ENCODE results near the gene APH1B.
"Not testable (repeated sequence)": the region's sequence is repeated elsewhere in the genome, so short reads cannot be mapped to it uniquely, and the experiment has no call there.

The APH1B gene

DNA sequence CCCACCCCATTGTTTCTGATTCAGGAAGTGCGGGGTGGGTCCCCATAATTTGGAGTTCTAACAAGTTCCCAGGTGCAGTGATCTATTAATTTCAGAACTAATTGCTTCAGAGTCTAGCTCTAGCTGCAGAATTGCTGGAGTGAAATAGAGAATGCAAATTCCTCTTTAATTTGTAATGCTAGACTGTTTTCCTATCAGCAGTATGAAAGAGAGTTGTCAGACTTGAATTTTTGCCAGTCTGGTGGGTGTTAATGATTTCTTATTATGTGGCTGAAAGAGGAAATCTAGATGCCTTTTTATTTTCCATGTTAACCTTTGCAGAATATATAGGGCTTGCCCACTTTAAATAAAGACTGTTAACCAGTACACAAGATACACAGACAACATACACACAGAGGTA lies 23.7 kb downstream of the APH1B start:
- DNase-seq = no peak

DNA sequence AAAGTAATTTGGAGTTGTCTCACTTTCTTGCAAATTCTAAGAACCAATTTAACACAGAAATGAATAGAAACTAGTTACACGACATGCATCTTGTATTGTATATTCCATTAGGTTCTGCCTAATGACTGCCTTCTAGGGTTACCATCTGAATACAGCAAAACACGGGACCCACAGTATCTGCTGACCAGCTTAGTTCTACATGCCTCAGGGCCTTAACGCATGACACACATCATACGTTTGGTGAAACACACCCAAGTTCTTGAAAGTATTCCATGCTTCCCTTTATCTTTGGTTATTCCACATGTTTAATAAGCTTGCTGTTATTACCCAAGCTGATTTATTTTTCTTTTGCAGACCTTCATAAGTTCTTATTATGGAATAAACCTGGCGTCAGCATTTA lies 27.9 kb downstream of the APH1B start:
- DNase-seq = no peak

DNA sequence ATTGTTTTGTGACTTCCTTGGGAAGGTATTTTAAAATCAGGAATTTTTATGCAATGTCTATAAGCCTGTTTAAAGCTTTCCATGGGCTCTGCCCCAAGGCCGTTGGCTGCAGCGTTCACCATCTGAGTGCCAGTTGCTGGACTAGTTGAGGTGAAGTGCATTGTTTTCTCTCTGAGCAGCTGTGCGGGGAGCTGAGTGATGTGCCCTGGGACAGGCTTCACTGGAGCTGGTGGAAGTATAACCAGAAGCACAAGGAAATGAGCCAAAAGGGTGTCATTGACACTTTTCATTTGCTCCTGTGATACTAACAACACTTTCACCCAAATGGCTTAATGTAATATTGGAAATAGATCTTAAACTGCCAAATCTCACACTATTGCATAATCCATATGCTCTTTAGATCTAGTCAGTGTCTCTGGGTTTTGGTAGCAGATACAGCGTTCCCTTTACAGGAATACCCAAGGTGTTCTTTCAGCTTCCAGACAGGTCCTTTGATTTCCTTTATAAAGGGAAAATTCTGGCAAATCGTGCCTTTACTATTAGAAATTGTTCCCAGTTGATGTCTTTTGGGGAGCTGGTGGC lies 29.2 kb downstream of the APH1B start:
- DNase-seq = no peak

DNA sequence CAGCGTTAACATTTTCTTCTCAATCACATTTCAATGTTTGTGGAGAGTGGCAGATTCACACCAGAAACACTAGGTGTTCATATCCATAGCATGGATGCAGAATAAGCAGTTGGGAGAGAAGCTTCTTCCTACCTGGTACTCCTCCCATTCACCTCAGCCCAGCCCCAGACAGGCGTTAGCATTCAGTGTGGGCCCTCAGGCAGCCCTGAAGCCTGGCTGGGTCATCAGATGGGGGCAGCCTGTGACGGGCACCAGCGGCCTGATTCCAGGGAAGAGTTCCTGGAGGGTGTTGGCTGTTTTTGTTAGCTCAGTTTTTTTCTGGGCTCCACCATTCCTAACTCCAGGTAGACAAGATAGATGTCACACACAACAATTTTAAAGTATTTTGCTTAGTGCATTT lies 31.1 kb downstream of the APH1B start:
- DNase-seq = no peak

DNA sequence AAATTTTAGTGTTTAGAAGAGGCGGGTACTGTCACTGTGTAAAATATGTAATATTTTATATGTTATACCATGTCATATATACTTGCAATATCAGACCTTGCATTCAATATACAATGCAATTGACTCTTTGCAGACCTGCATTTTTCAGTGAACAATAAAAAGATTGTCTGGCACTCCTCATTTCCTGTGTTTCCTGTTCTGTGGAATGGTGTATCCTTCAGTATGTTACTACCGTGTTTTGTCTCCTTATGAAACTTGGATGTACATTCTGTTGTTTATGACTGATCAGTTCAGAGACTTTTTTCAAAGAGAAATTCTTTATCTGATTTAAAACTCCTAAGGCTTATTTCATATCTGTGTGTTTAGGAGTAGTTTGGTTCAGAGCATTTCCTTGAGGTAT lies 31.5 kb downstream of the APH1B start:
- DNase-seq = no peak

DNA sequence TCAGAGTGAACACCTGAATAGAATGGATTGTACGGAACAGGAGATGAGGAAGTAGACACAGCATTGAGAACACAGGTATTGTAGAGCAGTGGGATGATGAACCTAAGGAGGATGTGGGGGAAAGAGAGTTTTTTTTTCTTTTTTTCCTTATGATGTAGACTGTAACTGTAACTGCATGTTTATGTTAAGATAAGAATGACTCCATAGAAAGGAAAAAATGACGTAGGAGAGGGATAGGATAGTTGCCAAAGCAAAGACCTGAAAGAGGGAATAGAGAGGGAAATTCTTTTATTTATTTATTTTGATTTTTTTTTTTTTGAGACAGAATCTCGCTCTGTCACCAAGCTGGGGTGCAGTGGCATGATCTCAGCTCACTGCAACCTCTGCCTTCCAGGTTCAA lies 33.2 kb downstream of the APH1B start:
- DNase-seq = no peak

DNA sequence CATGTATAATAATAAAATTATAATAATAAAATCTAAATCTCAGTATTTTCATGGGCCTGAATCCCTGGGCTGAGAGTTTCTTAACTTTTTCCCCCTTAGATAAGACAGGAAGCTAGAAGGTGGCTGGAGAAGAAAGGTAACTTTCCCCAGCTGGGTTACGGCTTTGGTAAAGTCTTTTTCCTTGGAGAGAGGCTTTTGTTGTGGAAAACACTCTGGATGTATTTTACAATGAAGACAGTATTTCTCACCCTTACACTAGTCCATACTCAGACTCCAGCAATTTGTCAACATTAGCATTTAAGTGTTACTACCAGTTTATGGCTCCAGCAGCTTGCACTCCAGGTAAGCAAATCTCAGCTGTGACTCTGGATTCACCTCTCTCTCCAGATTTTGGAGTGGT lies 34.9 kb downstream of the APH1B start:
- DNase-seq = no peak

DNA sequence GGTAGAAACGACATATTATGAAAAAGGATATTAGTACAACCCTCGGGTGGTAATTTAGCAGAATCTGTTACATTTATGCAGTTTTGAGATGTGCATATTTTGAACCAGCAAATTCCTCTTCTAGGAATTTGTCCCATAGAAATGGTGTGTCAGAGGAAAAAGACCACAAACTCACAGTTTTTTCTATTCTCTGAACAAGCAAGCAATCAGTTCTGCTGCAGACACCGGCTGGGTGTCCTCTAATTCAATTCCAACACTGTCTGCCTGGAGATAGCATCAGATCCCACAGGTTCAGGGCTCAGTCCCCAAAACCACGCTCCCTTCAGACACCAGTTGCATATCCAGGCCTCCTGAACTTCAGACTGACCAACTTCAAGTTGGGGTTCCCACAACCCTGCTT lies 36.4 kb downstream of the APH1B start:
- no peak for DNase-seq

DNA sequence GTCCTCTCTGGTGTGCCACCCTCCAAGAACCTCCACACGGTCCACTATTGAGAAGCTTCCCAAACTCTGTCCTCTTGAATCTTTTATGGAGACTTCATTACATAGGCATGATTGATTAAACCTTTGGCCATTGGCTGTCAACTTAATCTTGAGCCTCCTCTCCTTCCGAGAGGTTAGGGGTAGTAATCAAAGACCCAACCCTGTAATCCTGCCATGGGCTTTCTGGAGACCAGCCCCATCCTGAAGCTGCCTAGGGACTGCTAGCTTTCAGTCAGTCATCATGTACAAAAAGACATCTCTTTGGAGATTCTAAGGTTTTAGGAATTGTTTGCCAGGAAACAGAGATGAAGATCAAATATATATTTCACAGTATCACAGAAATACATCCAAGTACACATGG lies 37.0 kb downstream of the APH1B start:
- DNase-seq = no peak

DNA sequence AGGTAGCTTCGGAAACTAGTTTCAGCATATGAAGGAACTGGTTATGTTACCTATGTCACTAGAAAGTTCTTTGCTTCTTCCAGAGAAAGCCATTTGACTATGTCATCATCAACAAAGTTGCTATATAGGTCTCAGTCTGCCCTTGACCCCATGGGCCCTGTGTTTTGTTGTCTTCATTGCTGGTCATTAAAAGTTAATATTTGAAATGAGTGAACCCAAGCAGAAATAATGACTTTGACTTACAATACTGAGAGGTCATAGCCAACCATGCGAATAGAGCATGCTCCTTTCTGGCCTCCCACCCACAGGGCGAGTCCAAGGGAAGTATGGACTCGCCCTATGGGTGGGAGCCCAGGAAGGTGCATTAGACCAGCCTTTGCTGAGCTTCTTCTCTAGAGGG lies 40.9 kb downstream of the APH1B start:
- DNase-seq = no peak

DNA sequence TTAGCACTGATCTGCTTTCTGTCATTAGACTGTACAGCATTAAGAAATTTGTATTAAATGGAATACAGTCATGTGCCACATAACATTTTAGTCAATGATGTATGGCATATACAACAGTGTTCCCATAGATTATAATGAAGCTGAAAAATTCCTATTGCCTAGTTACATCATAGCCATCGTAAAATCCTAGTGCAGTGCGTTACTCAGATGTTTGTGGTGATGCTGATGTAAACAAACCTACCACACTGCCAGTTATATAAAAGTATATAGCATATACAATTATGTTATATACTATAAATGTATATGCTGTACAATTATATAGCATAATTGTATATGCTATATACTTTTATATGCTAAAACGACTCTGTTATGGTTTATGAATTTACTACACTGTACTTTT lies 41.7 kb downstream of the APH1B start:
- DNase-seq = no peak

DNA sequence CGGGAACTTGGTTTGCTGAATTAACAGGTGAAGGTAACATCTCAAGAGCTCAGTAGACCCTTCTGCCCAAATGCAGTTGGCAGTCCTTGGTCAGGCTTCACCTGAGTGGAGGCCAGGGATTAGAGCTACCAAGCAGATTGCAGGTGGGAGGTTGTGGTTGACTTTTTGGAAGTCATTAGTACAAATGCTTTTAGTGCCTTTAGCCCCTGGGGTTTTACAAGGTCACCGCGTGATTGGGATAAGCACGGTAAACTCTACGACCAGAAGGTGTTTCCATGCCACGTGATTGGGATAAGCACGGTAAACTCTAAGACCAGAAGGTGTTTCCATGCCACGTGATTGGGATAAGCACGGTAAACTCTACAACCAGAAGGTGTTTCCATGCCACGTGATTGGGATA lies 43.0 kb downstream of the APH1B start:
- not testable (repeated sequence) for DNase-seq

DNA sequence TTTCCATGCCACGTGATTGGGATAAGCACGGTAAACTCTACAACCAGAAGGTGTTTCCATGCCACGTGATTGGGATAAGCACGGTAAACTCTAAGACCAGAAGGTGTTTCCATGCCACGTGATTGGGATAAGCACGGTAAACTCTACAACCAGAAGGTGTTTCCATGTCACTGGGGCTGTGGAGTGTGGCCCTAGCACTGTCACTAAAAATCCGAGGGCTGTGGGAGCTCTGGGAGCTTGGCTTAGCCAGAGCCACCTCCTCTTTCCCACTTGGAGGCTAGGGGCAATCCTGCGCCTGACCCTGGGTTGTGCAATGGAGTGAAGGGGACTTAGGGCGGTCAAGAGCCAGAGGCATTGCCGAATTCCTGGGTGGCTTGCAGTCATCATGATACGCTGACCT lies 43.6 kb downstream of the APH1B start:
- DNase-seq = not testable (repeated sequence)

DNA sequence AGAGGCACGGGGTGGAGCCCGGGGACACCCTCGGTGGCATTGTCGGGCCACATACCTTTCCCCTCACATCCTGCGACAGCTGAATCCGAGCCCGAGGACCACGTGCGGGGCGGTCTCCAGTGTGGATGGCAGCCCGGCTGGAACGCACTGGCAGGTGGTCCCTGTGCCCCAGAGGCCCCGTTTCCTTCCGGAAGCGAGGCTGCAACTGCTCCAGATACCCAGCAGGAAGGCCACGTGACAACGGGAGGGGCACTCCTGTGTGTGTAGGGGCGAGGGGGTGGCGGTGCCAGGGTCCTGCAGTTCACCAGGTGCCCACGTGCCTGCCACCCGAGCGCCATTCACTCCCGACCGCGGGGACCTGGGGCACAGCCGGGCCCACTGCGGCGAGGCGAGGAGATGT lies 44.1 kb downstream of the APH1B start:
- no peak for DNase-seq

DNA sequence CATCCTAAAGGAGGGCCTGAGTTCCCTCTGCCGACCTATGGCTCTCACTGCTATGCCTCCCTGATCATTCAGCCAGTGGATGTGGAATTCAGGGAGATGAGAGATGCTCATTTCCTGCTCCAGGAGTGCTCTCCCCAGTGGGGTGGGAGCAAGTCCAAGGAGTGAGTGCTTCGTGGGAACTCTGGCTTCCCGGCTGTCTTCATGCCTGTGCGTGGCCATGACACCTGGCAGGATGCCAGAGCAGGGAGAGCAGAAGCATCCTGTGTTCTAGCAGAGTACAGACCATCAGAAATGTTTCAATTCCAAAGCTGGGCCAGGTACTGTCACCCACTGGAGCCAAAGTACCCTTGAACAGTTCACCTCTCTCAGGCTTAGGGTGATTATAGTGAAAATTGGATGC lies 45.1 kb downstream of the APH1B start:
- no peak for DNase-seq

DNA sequence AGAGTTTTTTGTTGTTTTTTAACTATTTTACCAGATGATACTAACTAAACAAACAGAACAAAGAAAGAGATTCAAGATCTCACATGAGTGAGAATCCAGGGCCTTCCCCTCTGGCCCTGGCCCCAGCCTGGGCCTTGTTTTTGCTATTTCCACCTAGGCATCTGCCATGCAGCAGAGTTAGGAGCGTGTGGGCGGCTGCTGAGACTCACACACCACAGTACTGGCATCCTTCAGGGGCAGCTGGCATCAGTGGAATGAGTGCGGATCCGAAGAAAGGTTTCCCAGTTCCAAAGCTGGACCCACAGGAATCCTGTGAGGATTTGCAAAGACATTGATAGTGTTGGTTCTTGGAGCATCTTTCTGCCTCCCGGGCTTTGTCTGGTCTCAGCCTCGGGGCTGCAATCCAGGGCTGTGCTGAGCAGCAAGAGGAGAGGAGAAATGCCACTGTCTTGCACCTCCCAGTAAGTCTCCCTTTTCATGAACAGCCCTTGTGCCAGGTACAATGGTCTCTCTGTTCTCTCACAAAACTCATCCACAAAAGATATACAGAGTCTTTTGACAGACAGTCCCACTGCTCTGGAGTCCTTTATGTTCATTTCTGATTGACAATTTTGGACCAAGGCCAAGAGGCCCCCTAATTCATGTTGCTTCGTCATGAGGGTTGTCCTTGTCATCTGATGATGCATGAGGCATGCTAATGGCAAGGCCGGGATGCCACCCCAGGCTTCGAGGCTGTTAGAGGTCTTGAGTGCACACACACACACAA lies 46.6 kb downstream of the APH1B start:
- DNase-seq = no peak

DNA sequence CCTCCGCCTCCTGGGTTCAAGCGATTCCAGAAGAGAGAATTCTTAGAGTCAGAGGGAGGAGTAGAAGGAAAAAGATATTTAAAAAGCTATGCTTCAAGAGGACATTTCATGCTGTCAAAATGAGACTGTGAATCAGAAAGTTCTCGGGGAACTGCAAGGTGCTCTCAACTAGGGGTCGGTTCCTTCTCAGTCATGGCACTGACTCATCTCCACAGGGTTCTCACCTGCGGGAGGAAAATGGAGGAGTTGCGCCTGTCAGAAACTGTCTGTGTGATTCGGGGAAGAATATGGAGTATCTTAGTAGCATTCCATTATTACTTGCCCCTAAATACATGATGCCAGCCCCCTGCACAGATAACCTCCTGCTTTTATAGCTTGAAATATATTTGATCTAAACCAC lies 47.4 kb downstream of the APH1B start:
- DNase-seq = no peak

DNA sequence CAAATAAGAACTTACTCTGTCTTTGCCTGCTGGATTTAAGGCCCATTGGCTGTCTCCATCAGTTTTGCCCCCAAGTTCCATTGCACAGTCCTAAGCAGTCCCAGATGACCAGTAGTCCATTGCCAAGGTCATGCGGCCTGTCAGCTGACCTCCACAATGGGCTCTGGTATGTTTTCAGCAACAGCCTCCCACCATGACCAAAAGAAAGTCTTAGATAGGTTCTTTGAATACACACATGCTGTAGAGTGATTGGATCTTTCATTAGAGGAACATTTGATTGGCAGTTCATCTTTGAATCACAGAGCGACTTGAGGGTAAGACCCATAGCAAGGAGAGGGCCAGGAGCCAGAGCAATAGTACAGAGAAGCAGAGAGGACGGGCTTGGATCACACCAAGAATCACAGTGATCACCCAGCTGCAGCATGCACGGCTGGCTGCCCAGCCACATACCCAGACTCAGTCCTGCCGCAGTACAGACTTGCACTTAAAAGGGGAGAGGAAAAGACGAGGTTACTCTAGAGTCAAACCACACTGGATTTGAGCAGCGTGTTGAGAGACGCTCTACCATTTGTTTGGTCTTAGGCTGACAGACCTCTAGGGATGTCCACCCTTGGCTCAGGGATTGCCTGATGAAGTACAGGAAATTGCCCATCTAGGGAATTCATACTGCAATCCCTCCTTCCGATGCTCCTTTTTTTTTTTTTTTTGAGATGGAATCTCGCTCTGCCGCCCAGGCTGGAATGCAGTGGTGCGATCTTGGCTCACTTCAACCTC lies 50.4 kb downstream of the APH1B start:
- no peak for DNase-seq

DNA sequence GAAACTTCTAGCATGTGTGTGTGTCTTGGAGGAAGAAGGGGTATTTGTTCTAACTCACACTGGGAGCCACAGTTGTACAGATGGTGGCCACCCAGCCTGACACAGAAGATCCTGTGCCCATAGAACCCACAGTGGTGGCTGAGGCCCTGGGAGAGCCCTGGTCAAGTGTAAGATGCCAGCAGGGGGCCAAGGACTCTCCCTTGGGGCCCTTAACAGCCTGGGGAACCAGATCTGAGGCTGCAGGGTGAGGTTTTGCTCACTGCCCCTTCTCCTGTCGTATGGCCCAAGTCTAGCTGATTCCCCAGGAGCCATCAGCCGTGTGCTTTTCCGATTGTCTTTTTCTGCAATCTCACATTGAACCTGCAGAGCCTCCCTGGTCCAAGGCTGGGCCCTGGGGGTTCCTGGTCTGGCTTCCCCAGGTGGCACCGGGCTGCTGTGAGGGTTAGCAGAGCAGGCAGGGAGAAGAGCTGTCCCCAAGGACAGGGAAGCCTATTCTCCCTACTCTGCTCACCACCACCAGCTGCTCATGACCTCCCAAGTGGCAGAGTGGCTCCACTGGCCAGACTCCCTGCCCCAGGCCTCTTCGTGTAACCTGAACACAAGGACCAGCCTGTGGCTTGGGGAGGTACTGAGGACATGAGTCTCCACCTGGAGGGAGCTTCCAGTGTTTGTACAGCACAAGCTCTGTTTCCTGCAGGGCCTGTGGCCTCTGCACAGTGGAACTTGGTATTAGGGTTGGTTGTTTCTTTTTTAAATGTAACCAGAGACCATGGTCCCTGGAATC lies 52.4 kb downstream of the APH1B start:
- DNase-seq = no peak

DNA sequence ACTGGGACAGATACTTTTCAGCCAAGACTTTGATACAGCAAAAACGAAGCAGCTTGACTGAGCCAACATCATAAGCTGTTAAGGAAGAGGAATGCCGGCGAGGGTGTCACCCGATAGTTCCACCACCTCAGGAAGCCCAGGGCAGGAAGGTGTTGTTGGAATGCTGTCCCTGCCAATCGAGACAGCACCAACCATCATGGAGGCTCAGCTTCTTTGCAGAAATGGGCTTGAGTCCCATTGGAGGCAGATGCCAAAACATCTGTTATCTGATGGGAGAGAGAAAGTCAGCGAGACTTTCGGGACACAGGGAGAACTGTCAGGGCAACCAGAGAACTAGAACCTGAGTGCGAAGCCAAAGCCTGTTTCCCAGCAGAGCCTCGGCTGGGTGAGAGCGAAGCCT lies 53.5 kb downstream of the APH1B start:
- DNase-seq = no peak

DNA sequence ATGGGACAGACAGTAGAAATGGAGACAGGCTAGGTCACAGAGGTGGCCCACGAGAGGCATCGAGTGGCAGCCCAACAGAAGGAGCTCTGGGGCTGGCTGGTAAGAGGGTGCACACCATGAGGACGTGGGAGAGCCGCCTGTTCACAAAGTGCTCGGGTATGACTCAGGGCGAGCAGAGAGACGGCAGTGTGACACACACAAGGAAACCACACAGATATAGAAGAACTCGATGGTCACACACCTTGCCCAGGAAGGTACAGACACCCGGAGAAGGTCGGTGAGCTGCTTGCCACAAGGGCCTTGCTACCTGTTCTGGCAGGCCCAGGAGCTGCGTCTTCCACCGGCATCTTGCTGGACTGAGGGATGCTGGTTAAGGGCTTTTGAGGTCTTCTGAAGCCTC lies 54.1 kb downstream of the APH1B start:
- no peak for DNase-seq

DNA sequence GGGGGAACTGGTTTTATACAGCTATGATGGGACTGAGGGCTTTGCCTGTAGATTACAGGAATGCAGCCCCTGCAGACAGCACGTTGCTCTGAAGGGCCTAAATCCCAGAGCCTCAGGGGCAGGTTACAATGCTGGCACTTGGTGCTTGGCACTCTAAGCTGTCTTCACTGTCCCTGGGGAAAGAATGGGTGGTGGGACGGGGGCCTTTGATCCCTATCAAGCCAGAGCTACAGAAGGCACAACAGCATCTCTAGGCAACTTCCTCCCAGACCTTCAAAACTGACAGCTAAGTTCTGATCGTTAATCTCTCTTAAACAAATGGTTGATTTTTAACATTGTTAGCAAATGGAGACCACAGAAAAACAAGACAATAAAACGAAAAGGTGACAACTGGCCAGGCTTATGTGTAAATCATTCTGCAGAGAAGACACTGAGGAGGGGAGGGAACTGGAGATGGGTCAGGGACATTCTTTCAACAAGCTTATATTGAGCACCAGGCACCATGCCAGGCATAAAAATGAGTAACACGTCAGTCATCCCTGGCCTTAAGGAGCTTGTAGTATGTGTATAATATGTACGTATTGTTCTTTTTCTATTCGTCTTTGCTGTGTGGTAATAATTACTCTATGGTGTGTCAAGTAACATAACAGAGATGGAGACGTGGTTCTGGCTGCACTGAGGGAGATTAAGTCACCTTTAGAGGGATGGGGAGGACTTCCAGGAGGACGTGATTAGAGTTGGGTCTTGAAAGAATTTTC lies 55.1 kb downstream of the APH1B start:
- no peak for DNase-seq

DNA sequence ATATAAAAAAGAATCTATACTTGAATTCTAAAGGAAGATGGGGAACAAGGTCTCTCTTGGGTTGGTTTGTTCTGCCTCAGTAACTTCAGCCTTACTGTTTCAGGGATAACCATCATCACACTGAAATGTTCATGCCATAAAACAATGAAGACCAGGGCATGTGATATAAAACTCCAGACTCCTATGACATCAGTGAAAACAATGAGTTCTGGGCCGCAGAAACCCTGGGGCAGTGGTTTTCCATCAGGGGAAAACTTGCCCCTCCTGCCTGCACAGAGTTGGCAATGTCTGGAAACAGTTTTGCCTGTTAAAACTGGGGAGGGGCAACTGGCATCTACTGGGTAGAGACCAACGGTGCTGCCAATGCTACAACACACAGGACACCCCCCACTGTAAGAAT lies 57.4 kb downstream of the APH1B start:
- no peak for DNase-seq

Data from NK-92 treated with Interleukin-12 subunit alpha and Interleukin-12 subunit beta, amount 100 ng/mL, for 24 hours (cell line).